Neural cell (in vitro differentiated cells): ENCODE measurements around the gene HPN.

ENCODE experiments used
- RAD21 ChIP-seq: fragments of 450-650 bp; conservative IDR thresholded peaks from 2 replicates; pipeline ENCODE4 v1.6.1; 2014; ENCODE audit warnings: antibody characterized with exemption, mild to moderate bottlenecking, moderate library complexity
- TF ChIP-seq, protein P1 (sequence below): fragments of 450-650 bp; IDR thresholded peaks from 2 replicates; pipeline ENCODE4 v1.5.1; 2014; ENCODE audit warnings: antibody characterized with exemption, mild to moderate bottlenecking, moderate library complexity; ENCODE audit not compliant: poor library complexity, severe bottlenecking
- TF ChIP-seq, protein P2 (sequence below): IDR thresholded peaks from 2 replicates; pipeline ENCODE4 v1.6.1; 2012; ENCODE audit warnings: borderline replicate concordance

DNA sequence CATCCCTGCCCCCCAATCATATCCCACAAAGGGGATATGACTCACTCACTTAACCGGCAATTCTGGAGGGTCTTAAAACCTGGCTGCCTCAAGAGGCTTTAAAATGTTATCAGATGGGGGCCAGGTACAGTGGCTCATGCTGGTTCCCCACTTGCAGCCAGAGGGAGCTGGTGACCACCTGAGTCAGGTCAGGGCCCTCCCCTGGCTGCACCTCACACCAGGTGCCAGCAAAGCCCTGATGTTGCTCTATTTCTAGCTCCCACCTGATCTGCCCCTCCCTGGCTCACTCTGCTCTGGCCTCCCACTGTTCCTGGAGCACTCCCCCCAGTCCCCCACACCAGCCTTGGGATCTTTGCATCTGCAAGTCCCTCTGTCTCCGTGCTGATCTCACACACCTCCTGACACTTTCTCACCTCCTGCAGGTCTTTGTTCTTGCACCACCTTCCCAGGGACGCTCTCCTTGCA is 14.2 kb downstream of the HPN start:
- TF ChIP-seq, protein P1, sequence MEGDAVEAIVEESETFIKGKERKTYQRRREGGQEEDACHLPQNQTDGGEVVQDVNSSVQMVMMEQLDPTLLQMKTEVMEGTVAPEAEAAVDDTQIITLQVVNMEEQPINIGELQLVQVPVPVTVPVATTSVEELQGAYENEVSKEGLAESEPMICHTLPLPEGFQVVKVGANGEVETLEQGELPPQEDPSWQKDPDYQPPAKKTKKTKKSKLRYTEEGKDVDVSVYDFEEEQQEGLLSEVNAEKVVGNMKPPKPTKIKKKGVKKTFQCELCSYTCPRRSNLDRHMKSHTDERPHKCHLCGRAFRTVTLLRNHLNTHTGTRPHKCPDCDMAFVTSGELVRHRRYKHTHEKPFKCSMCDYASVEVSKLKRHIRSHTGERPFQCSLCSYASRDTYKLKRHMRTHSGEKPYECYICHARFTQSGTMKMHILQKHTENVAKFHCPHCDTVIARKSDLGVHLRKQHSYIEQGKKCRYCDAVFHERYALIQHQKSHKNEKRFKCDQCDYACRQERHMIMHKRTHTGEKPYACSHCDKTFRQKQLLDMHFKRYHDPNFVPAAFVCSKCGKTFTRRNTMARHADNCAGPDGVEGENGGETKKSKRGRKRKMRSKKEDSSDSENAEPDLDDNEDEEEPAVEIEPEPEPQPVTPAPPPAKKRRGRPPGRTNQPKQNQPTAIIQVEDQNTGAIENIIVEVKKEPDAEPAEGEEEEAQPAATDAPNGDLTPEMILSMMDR: peak; percentile 64
- peak; percentile 52 for TF ChIP-seq RAD21
- TF ChIP-seq, protein P2, sequence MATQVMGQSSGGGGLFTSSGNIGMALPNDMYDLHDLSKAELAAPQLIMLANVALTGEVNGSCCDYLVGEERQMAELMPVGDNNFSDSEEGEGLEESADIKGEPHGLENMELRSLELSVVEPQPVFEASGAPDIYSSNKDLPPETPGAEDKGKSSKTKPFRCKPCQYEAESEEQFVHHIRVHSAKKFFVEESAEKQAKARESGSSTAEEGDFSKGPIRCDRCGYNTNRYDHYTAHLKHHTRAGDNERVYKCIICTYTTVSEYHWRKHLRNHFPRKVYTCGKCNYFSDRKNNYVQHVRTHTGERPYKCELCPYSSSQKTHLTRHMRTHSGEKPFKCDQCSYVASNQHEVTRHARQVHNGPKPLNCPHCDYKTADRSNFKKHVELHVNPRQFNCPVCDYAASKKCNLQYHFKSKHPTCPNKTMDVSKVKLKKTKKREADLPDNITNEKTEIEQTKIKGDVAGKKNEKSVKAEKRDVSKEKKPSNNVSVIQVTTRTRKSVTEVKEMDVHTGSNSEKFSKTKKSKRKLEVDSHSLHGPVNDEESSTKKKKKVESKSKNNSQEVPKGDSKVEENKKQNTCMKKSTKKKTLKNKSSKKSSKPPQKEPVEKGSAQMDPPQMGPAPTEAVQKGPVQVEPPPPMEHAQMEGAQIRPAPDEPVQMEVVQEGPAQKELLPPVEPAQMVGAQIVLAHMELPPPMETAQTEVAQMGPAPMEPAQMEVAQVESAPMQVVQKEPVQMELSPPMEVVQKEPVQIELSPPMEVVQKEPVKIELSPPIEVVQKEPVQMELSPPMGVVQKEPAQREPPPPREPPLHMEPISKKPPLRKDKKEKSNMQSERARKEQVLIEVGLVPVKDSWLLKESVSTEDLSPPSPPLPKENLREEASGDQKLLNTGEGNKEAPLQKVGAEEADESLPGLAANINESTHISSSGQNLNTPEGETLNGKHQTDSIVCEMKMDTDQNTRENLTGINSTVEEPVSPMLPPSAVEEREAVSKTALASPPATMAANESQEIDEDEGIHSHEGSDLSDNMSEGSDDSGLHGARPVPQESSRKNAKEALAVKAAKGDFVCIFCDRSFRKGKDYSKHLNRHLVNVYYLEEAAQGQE: no peak
